H9 (cell line): ENCODE data around the gene ZNF608. TPM values are rescaled to one million over a fixed set of nuclear protein-coding genes. Genes with fewer than 3 reads are reported as not detected.

Experiments used
- DNase-seq: peaks from one replicate; pipeline ENCODE4 v3.0.0-alpha.2; 2017
- H2AFZ ChIP-seq: one replicate; pipeline ENCODE4 v1.6.1; 2013; ENCODE audit warnings: mild to moderate bottlenecking, low read length, control low read depth, moderate library complexity
- H2AK5ac ChIP-seq: 2 replicates; pipeline ENCODE4 v1.6.1; 2013; ENCODE audit warnings: low read length, control low read depth, mixed read lengths; ENCODE audit not compliant: insufficient read length
- H2BK120ac ChIP-seq: one replicate; pipeline ENCODE4 v1.6.1; 2013; ENCODE audit warnings: low read depth, mild to moderate bottlenecking, low read length, control low read depth, inconsistent platforms; ENCODE audit not compliant: poor library complexity, severe bottlenecking
- H2BK12ac ChIP-seq: 2 replicates; pipeline ENCODE4 v1.6.1; 2013; ENCODE audit warnings: low read length, control low read depth, mixed read lengths, low read depth; ENCODE audit not compliant: insufficient read length
- H2BK15ac ChIP-seq: 2 replicates; pipeline ENCODE4 v1.6.1; 2013; ENCODE audit warnings: low read depth, low read length, control low read depth
- H2BK20ac ChIP-seq: one replicate; pipeline ENCODE4 v1.6.1; 2013; ENCODE audit warnings: low read depth, mild to moderate bottlenecking, low read length, control low read depth, inconsistent platforms; ENCODE audit not compliant: poor library complexity, severe bottlenecking
- H2BK5ac ChIP-seq: 2 replicates; pipeline ENCODE4 v1.6.1; 2013; ENCODE audit warnings: low read length, control low read depth, mixed read lengths; ENCODE audit not compliant: insufficient read length
- H3K14ac ChIP-seq: 2 replicates; pipeline ENCODE4 v1.6.1; 2013; ENCODE audit warnings: low read length, control low read depth; ENCODE audit not compliant: insufficient read depth
- H3K18ac ChIP-seq: 2 replicates; pipeline ENCODE4 v1.6.1; 2013; ENCODE audit warnings: low read depth, mild to moderate bottlenecking, mixed read lengths, low read length, control low read depth; ENCODE audit not compliant: insufficient read length
- H3K23ac ChIP-seq: 2 replicates; pipeline ENCODE4 v1.6.1; 2013; ENCODE audit warnings: low read length, control low read depth, mixed read lengths, low read depth; ENCODE audit not compliant: insufficient read length
- H3K23me2 ChIP-seq: 2 replicates; pipeline ENCODE4 v1.6.1; 2013; ENCODE audit warnings: low read depth, mild to moderate bottlenecking, mixed read lengths, low read length, control low read depth; ENCODE audit not compliant: insufficient read length, poor library complexity, severe bottlenecking
- H3K27ac ChIP-seq: 2 replicates; pipeline ENCODE4 v1.5.1; 2013; ENCODE audit warnings: low read length, control low read depth, mixed read lengths, low read depth; ENCODE audit not compliant: insufficient read length
- H3K27me3 ChIP-seq: 2 replicates; pipeline ENCODE4 v1.6.1; 2013; ENCODE audit warnings: low read length, control low read depth, inconsistent platforms; ENCODE audit not compliant: insufficient read depth
- H3K4ac ChIP-seq: 2 replicates; pipeline ENCODE4 v1.6.1; 2013; ENCODE audit warnings: low read depth, mild to moderate bottlenecking, control low read depth, inconsistent platforms, low read length, moderate library complexity
- H3K4me1 ChIP-seq: 2 replicates; pipeline ENCODE4 v1.6.1; 2013; ENCODE audit warnings: low read length, control low read depth, inconsistent platforms; ENCODE audit not compliant: insufficient read depth
- H3K4me2 ChIP-seq: 2 replicates; pipeline ENCODE4 v1.6.1; 2013; ENCODE audit warnings: low read length, control low read depth, mixed read lengths; ENCODE audit not compliant: insufficient read length, insufficient read depth
- H3K56ac ChIP-seq: 2 replicates; pipeline ENCODE4 v1.6.1; 2013; ENCODE audit warnings: low read depth, mild to moderate bottlenecking, mixed read lengths, low read length, control low read depth; ENCODE audit not compliant: insufficient read length
- H3K79me1 ChIP-seq: 2 replicates; pipeline ENCODE4 v1.6.1; 2013; ENCODE audit warnings: low read depth, mild to moderate bottlenecking, moderate library complexity, low read length, control low read depth, inconsistent platforms; ENCODE audit not compliant: insufficient read depth, poor library complexity, severe bottlenecking
- H3K79me2 ChIP-seq: 2 replicates; pipeline ENCODE4 v1.6.1; 2013; ENCODE audit warnings: low read length, control low read depth, inconsistent platforms; ENCODE audit not compliant: insufficient read depth
- H3K9ac ChIP-seq: 2 replicates; pipeline ENCODE4 v1.6.1; 2013; ENCODE audit warnings: low read length, control low read depth, mixed read lengths; ENCODE audit not compliant: insufficient read length; ENCODE audit errors: extremely low read depth
- H3K9me3 ChIP-seq: one replicate; pipeline ENCODE4 v1.6.1; 2013; ENCODE audit warnings: low read depth, low read length, inconsistent platforms; ENCODE audit not compliant: control insufficient read depth
- H3T11ph ChIP-seq: one replicate; pipeline ENCODE4 v1.6.1; 2013; ENCODE audit warnings: mild to moderate bottlenecking, low read length, control low read depth, inconsistent platforms
- H4K20me1 ChIP-seq: one replicate; pipeline ENCODE4 v1.6.1; 2013; ENCODE audit not compliant: control insufficient read depth, insufficient read length, insufficient read depth
- H4K5ac ChIP-seq: 2 replicates; pipeline ENCODE4 v1.6.1; 2013; ENCODE audit warnings: low read depth, mild to moderate bottlenecking, mixed read lengths, low read length, control low read depth; ENCODE audit not compliant: insufficient read length
- H4K8ac ChIP-seq: replicated peaks from 2 replicates; pipeline ENCODE4 v1.6.1; 2013; ENCODE audit warnings: low read length, control low read depth, mixed read lengths, low read depth; ENCODE audit not compliant: insufficient read length
- H4K91ac ChIP-seq: 2 replicates; pipeline ENCODE4 v1.6.1; 2013; ENCODE audit warnings: low read depth, mild to moderate bottlenecking, moderate library complexity, mixed read lengths, low read length, control low read depth; ENCODE audit not compliant: insufficient read length
- H3K27ac Mint-ChIP-seq, 3 experiments: 2 replicates in 2 of 3; 3 replicates in 1 of 3; pipeline ENCODE4 v1.8.0; 2020 to 2021; ENCODE audit warnings: mixed read lengths in 3 of 3, mild to moderate bottlenecking in 1 of 3, moderate library complexity in 1 of 3
- H3K27me3 Mint-ChIP-seq: 2 replicates; pipeline ENCODE4 v1.8.0; 2021; ENCODE audit warnings: low read depth, mild to moderate bottlenecking, moderate library complexity, mixed read lengths
- H3K36me3 Mint-ChIP-seq, 3 experiments: 2 replicates in 2 of 3; 3 replicates in 1 of 3; pipeline ENCODE4 v1.8.0; 2020 to 2021; ENCODE audit warnings: low read depth in 3 of 3, mixed read lengths in 3 of 3; ENCODE audit not compliant: insufficient read depth in 1 of 3
- H3K4me1 Mint-ChIP-seq, 2 experiments: 2 replicates each; pipeline ENCODE4 v1.8.0; 2020; ENCODE audit warnings: mixed read lengths in 2 of 2
- H3K4me3 Mint-ChIP-seq, 2 experiments: 2 replicates in 1 of 2; 3 replicates in 1 of 2; pipeline ENCODE4 v1.8.0; 2020 to 2021; ENCODE audit warnings: mild to moderate bottlenecking in 2 of 2, mixed read lengths in 2 of 2, moderate library complexity in 1 of 2
- H3K9me3 Mint-ChIP-seq, 2 experiments: 2 replicates in 1 of 2; 3 replicates in 1 of 2; pipeline ENCODE4 v1.8.0; 2020; ENCODE audit warnings: mild to moderate bottlenecking in 2 of 2, mixed read lengths in 2 of 2, moderate library complexity in 1 of 2
- WGBS: extraction: QIAGEN DNeasy Blood & Tissue Kit; methylation state at CpG from one replicate; pipeline ENCODE4 v1.1.7; 2013; ENCODE audit warnings: missing lambda C conversion rate, low lambda C conversion rate, mixed read lengths; ENCODE audit not compliant: insufficient read length; ENCODE audit errors: extremely low coverage; 5-methylcytosine and 5-hydroxymethylcytosine counted together
- total RNA-seq: library from RNA; stranded (reverse); gene quantifications from 2 replicates; pipeline ENCODE4 v1.2.1, GENCODE V29; 2021
- TF ChIP-seq, protein P1 (sequence below): fragments of 200-600 bp; sonication (generic); conservative IDR thresholded peaks from 3 replicates; pipeline ENCODE4 v1.8.0; 2021; ENCODE audit warnings: antibody characterized with exemption, mild to moderate bottlenecking

The ZNF608 gene
- total RNA-seq, 1 experiment from 2014 or later: 67.0 TPM

DNA sequence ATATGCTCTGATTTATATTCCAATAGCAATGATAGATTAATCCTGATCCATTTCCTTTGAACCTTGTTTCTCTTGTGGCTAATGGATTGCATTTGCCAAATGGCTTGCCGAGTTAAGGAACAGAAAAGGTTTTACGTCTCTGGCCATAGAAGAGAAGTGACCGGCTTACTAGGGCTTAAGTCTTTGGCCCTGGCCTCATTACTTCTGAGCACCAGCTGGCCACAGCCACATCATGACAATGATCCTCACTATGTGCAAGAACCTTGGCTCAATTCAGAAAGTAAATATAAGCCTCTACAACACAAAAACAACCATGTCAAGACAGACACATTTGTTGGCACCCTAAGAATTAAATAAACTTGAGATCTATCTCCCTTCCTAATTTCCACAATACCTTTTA lies 46.1 kb downstream of the ZNF608 start:
- Histone ChIP-seq H3K27me3 (no peaks in the 10 kb centered on the region), H4K5ac (no peak overlapping the region), H4K20me1 (no peaks in the 10 kb centered on the region), H3K23me2 (no peaks in the 10 kb centered on the region), H3K79me1 (peaks cover 10% of the 10 kb centered on the region), H3K27ac (peak overlapping the region; percentile 55), H3K4me2 (no peak overlapping the region), H2BK12ac (no peak overlapping the region), H3K14ac (no peak overlapping the region), H2AFZ (no peak overlapping the region), H2BK5ac (no peak overlapping the region), H2BK120ac (no peak overlapping the region), H3K56ac (no peak overlapping the region), H2AK5ac (peak overlapping the region; percentile 41), H3K4ac (no peak overlapping the region), H4K8ac (no peak overlapping the region), H4K91ac (no peak overlapping the region), H3K18ac (no peak overlapping the region), H2BK20ac (no peak overlapping the region), H3K4me1 (peaks cover 40% of the 10 kb centered on the region; the same call in 1 of the 2 replicates), H3K23ac (no peak overlapping the region), H3K9ac (no peak overlapping the region), H2BK15ac (peak overlapping the region; percentile 78; the same call in 1 of the 2 replicates), H3T11ph (no peak overlapping the region), H3K79me2 (peaks cover 44% of the 10 kb centered on the region), H3K9me3 (no peaks in the 10 kb centered on the region)
- WGBS: no CpG with 5 or more reads among the region's 3 CpGs
- TF ChIP-seq, protein P1, sequence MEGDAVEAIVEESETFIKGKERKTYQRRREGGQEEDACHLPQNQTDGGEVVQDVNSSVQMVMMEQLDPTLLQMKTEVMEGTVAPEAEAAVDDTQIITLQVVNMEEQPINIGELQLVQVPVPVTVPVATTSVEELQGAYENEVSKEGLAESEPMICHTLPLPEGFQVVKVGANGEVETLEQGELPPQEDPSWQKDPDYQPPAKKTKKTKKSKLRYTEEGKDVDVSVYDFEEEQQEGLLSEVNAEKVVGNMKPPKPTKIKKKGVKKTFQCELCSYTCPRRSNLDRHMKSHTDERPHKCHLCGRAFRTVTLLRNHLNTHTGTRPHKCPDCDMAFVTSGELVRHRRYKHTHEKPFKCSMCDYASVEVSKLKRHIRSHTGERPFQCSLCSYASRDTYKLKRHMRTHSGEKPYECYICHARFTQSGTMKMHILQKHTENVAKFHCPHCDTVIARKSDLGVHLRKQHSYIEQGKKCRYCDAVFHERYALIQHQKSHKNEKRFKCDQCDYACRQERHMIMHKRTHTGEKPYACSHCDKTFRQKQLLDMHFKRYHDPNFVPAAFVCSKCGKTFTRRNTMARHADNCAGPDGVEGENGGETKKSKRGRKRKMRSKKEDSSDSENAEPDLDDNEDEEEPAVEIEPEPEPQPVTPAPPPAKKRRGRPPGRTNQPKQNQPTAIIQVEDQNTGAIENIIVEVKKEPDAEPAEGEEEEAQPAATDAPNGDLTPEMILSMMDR: no peak
- H3K27ac Mint-ChIP-seq: peak overlapping the region; percentile 19 to 91 (median 55); a peak in 4 of 7 replicates
- no peak for DNase-seq
- H3K27me3 Mint-ChIP-seq: no peaks in the 10 kb centered on the region
- H3K4me3 Mint-ChIP-seq: no peak overlapping the region; a peak in 1 of 5 replicates
- no peaks in the 10 kb centered on the region for H3K9me3 Mint-ChIP-seq
- H3K36me3 Mint-ChIP-seq: peaks cover 18 to 34% (median 29%) of the 10 kb centered on the region in 3 experiments; a peak in 6 of 7 replicates
- H3K4me1 Mint-ChIP-seq: peaks cover 88 to 92% of the 10 kb centered on the region in 2 experiments
